ENCODE measurements around the gene SOS1.

DNA sequence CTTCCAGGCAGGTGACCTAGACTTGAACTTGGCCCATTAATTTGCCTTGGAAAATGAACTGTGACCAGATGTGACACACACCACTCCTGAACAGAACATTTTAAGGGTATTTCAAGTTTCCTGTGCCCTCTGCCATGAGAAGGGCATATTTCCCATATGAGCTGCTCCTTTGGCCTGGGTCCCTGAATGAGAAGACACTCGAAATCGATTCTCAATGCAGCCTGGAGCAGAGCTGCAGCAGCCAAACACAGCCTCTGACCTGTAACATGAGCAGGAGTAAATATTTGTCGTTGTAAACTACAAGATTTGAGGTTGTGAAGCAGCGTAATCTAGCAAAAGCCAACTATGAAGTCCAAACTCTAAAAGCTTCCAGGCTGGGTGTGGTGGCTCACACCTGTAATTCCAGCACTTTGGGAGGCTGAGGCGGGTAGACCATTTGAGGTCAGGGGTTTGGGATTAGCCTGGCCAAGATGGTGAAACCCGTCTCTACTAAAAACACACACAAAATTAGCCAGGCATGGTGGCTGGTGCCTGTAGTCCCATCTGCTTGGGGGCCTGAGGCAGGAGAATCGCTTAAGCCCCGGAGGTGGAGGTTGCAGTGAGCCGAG, 30.1 kb upstream of the SOS1 start:
- TF ChIP-seq EZH2phosphoT487 (IDR thresholded peaks at IDR 0.05; ENCODE audit: borderline replicate concordance, low read length) = no peak
- TF ChIP-seq, protein P1, sequence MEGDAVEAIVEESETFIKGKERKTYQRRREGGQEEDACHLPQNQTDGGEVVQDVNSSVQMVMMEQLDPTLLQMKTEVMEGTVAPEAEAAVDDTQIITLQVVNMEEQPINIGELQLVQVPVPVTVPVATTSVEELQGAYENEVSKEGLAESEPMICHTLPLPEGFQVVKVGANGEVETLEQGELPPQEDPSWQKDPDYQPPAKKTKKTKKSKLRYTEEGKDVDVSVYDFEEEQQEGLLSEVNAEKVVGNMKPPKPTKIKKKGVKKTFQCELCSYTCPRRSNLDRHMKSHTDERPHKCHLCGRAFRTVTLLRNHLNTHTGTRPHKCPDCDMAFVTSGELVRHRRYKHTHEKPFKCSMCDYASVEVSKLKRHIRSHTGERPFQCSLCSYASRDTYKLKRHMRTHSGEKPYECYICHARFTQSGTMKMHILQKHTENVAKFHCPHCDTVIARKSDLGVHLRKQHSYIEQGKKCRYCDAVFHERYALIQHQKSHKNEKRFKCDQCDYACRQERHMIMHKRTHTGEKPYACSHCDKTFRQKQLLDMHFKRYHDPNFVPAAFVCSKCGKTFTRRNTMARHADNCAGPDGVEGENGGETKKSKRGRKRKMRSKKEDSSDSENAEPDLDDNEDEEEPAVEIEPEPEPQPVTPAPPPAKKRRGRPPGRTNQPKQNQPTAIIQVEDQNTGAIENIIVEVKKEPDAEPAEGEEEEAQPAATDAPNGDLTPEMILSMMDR (IDR thresholded peaks at IDR 0.05; ENCODE audit: low read depth, low read length, poor library complexity, severe bottlenecking) = no peak
